Ishikawa (cell line): ENCODE data around the gene INO80E.

ENCODE experiments used
- RAD21 ChIP-seq: IDR thresholded peaks from 2 replicates; pipeline ENCODE4 v1.6.1; 2012; ENCODE audit warnings: low read depth
- TAF1 ChIP-seq: IDR thresholded peaks from 2 replicates; pipeline ENCODE4 v1.6.1; 2012; ENCODE audit warnings: low read depth, mild to moderate bottlenecking
- TEAD4 ChIP-seq: IDR thresholded peaks from 2 replicates; pipeline ENCODE4 v1.6.1; 2012
- YY1 ChIP-seq: IDR thresholded peaks from 2 replicates; pipeline ENCODE4 v1.6.1; 2012; ENCODE audit warnings: low read depth
- TF ChIP-seq, protein P1 (sequence below): IDR thresholded peaks from 2 replicates; pipeline ENCODE4 v1.6.1; 2012; ENCODE audit warnings: low read depth, mild to moderate bottlenecking

DNA sequence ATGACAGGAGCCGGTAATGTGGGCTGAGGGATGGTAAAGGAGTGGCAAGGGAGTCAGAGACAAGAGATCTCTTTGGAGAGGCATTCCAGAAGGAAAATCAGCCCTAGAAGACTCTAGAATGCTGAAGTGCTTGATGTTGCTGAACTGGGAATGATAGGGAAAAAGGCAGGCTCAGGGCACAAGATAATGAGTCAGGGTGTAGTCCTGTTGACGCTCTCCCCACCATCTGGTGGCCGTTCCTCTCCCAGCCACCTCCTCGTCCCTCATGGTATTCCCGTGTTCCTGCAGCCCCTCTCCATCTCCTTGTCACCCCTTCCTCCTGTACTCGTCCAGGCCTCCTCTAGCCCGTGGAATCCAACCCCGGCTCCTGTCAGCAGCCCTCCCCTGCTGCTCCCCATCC, 58.4 kb downstream of the INO80E start:
- no peak for TF ChIP-seq TEAD4
- TF ChIP-seq RAD21, result no peak
- TF ChIP-seq TAF1, result no peak
- TF ChIP-seq, protein P1, sequence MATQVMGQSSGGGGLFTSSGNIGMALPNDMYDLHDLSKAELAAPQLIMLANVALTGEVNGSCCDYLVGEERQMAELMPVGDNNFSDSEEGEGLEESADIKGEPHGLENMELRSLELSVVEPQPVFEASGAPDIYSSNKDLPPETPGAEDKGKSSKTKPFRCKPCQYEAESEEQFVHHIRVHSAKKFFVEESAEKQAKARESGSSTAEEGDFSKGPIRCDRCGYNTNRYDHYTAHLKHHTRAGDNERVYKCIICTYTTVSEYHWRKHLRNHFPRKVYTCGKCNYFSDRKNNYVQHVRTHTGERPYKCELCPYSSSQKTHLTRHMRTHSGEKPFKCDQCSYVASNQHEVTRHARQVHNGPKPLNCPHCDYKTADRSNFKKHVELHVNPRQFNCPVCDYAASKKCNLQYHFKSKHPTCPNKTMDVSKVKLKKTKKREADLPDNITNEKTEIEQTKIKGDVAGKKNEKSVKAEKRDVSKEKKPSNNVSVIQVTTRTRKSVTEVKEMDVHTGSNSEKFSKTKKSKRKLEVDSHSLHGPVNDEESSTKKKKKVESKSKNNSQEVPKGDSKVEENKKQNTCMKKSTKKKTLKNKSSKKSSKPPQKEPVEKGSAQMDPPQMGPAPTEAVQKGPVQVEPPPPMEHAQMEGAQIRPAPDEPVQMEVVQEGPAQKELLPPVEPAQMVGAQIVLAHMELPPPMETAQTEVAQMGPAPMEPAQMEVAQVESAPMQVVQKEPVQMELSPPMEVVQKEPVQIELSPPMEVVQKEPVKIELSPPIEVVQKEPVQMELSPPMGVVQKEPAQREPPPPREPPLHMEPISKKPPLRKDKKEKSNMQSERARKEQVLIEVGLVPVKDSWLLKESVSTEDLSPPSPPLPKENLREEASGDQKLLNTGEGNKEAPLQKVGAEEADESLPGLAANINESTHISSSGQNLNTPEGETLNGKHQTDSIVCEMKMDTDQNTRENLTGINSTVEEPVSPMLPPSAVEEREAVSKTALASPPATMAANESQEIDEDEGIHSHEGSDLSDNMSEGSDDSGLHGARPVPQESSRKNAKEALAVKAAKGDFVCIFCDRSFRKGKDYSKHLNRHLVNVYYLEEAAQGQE, result no peak
- TF ChIP-seq YY1, result no peak
